ENCODE measurements around the gene GDF15. TPM values are rescaled to one million over a fixed set of nuclear protein-coding genes. Genes with fewer than 3 reads are reported as not detected.
A peak's percentile ranks its signal among the peaks of the same experiment; 100 is the strongest.

GDF15 gene
- total and polyA plus RNA-seq, 2 donors (not counting 3 experiments of a cell fraction or from before 2014, with no cell fraction given): 165 to 206 TPM

GRCh38 chr19:18391509-18392075 is 5.6 kb downstream of the GDF15 start:
- Histone ChIP-seq H3K4me2 (ENCODE audit: insufficient read depth, low read length) (no peak overlapping the region), H3K4me3 (replicated peaks in 1 of 3; ENCODE audit: insufficient read depth in 1 of 3, low read depth in 1 of 3, low read length in 3 of 3) (no peak overlapping the region), H3K27me3 (ENCODE audit: control insufficient read depth in 2 of 2, insufficient read depth in 2 of 2, low read length in 2 of 2) (no peaks in the 10 kb centered on the region), H2AFZ (ENCODE audit: low read depth, low read length) (no peak overlapping the region), H3K36me3 (ENCODE audit: control insufficient read depth in 2 of 2, extremely low read depth in 1 of 2, insufficient read depth in 2 of 2, low read length in 2 of 2) (peaks cover 0 to 9% of the 10 kb centered on the region in 2 experiments), H3K79me2 (ENCODE audit: control insufficient read depth, insufficient read depth, low read length) (peaks cover 22% of the 10 kb centered on the region), H3K9ac (replicated peaks; ENCODE audit: extremely low read depth, insufficient read depth, low read length) (no peak overlapping the region), H3K9me3 (replicated peaks; ENCODE audit: control insufficient read depth, insufficient read depth, low read length) (no peaks in the 10 kb centered on the region), H3K4me1 (ENCODE audit: control insufficient read depth, extremely low read depth, insufficient read depth, low read length) (peaks cover 11% of the 10 kb centered on the region), H4K20me1 (replicated peaks; ENCODE audit: control insufficient read depth, extremely low read depth, insufficient read depth, low read length) (no peaks in the 10 kb centered on the region), H3K27ac (ENCODE audit: insufficient read depth, low read depth, low read length) (no peak overlapping the region), H3K9me1 (replicated peaks; ENCODE audit: control insufficient read depth, extremely low read depth, insufficient read depth, low read length) (no peaks in the 10 kb centered on the region)
- CTCF ChIA-PET: interaction anchor here (1.2 to 9.4 kb wide), 12 partner anchors 8 to 112 kb away, joined by 3 to 115 read pairs (median 6); no protein-coding TSS in a partner anchor
- intact Hi-C loops (cut with micrococcal nuclease): no loop called here
- no TSS peak for BruUV-seq (replicated peaks)
- FAIRE-seq (no peak), DNase-seq (ENCODE audit: low read depth, low spot score) (no peak)
- dilution Hi-C loops (cut with MboI; ENCODE audit: extremely low pct_ligation_motif_present, low sequenced_read_pairs): no loop called here
- TF ChIP-seq GATA2 (IDR thresholded peaks at IDR 0.05; ENCODE audit: insufficient read depth, insufficient read length, low read depth, low read length): no peak
- TF ChIP-seq POLR2A (IDR thresholded peaks at IDR 0.05; ENCODE audit: low read depth, low read length): no peak
- POLR2A ChIA-PET: interaction anchor here (0.7 to 1.0 kb wide), 2 partner anchors 31 to 110 kb away, joined by 3 to 4 read pairs; partner anchors contain the start of gene JUND

GRCh38 chr19:18392417-18392816 is 6.5 kb downstream of the GDF15 start:
- no peak overlapping the region for H3K9ac ChIP-seq (replicated peaks; ENCODE audit: extremely low read depth, insufficient read depth, low read length)
- dilution Hi-C loops (cut with MboI; ENCODE audit: extremely low pct_ligation_motif_present, low sequenced_read_pairs) (no loop called here), intact Hi-C loops (cut with micrococcal nuclease) (no loop called here)
- CTCF ChIA-PET: interaction anchor here (0.5 to 9.4 kb wide), 7 partner anchors 9 to 113 kb away, joined by 3 to 115 read pairs (median 5); no protein-coding TSS in a partner anchor
- no peak overlapping the region for H2AFZ ChIP-seq (ENCODE audit: low read depth, low read length)
- POLR2A ChIA-PET: interaction anchor here (1.0 kb wide), 1 partner anchor 111 kb away, joined by 4 read pairs; the partner anchor contains the start of gene JUND
- H3K36me3 ChIP-seq (ENCODE audit: control insufficient read depth in 2 of 2, extremely low read depth in 1 of 2, insufficient read depth in 2 of 2, low read length in 2 of 2): peaks cover 0 to 9% of the 10 kb centered on the region in 2 experiments
- no peaks in the 10 kb centered on the region for H3K9me3 ChIP-seq (replicated peaks; ENCODE audit: control insufficient read depth, insufficient read depth, low read length)
- H3K79me2 ChIP-seq (ENCODE audit: control insufficient read depth, insufficient read depth, low read length): peaks cover 13% of the 10 kb centered on the region
- H3K4me3 ChIP-seq (replicated peaks in 1 of 3; ENCODE audit: insufficient read depth in 1 of 3, low read depth in 1 of 3, low read length in 3 of 3): no peak overlapping the region
- H3K27me3 ChIP-seq (ENCODE audit: control insufficient read depth in 2 of 2, insufficient read depth in 2 of 2, low read length in 2 of 2): no peaks in the 10 kb centered on the region
- peak; percentile 84 for FAIRE-seq
- no TSS peak for BruUV-seq (replicated peaks)
- H4K20me1 ChIP-seq (replicated peaks; ENCODE audit: control insufficient read depth, extremely low read depth, insufficient read depth, low read length): no peaks in the 10 kb centered on the region
- no peak overlapping the region for H3K27ac ChIP-seq (ENCODE audit: insufficient read depth, low read depth, low read length)
- peak; percentile 49 for DNase-seq (ENCODE audit: low read depth, low spot score)
- no peak overlapping the region for H3K4me2 ChIP-seq (ENCODE audit: insufficient read depth, low read length)
- peaks cover 6% of the 10 kb centered on the region for H3K4me1 ChIP-seq (ENCODE audit: control insufficient read depth, extremely low read depth, insufficient read depth, low read length)
- no peaks in the 10 kb centered on the region for H3K9me1 ChIP-seq (replicated peaks; ENCODE audit: control insufficient read depth, extremely low read depth, insufficient read depth, low read length)
- TF ChIP-seq, protein P1, sequence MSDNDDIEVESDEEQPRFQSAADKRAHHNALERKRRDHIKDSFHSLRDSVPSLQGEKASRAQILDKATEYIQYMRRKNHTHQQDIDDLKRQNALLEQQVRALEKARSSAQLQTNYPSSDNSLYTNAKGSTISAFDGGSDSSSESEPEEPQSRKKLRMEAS (IDR thresholded peaks at IDR 0.05; ENCODE audit: insufficient read depth, insufficient read length): no peak
- TF ChIP-seq, protein P2, sequence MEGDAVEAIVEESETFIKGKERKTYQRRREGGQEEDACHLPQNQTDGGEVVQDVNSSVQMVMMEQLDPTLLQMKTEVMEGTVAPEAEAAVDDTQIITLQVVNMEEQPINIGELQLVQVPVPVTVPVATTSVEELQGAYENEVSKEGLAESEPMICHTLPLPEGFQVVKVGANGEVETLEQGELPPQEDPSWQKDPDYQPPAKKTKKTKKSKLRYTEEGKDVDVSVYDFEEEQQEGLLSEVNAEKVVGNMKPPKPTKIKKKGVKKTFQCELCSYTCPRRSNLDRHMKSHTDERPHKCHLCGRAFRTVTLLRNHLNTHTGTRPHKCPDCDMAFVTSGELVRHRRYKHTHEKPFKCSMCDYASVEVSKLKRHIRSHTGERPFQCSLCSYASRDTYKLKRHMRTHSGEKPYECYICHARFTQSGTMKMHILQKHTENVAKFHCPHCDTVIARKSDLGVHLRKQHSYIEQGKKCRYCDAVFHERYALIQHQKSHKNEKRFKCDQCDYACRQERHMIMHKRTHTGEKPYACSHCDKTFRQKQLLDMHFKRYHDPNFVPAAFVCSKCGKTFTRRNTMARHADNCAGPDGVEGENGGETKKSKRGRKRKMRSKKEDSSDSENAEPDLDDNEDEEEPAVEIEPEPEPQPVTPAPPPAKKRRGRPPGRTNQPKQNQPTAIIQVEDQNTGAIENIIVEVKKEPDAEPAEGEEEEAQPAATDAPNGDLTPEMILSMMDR (IDR thresholded peaks at IDR 0.05; ENCODE audit: extremely low read depth in 1 of 2, insufficient read depth in 1 of 2, low read depth in 1 of 2, low read length in 2 of 2): no peak
- TF ChIP-seq JUN (IDR thresholded peaks at IDR 0.05; ENCODE audit: borderline replicate concordance, insufficient read depth, insufficient read length, low read depth) (peak; percentile 14), EZH2 (IDR thresholded peaks at IDR 0.05; ENCODE audit: borderline replicate concordance, low read depth, low read length, severe bottlenecking) (no peak), FOS (IDR thresholded peaks at IDR 0.05; ENCODE audit: borderline replicate concordance, insufficient read depth, low read length) (peak; percentile 72), POLR2AphosphoS5 (IDR thresholded peaks at IDR 0.05; ENCODE audit: insufficient read depth, low read depth, low read length) (no peak), POLR2A (IDR thresholded peaks at IDR 0.05; ENCODE audit: low read depth, low read length) (no peak), GATA2 (IDR thresholded peaks at IDR 0.05; ENCODE audit: insufficient read depth, insufficient read length, low read depth, low read length) (peak; percentile 39)

Measured in endothelial cell of umbilical vein (primary cell).